NB4 (cell line): ENCODE data around the gene LIN28A.

Experiments
- DNase-seq: peaks from one replicate; pipeline ENCODE4 v3.0.0; 2010; ENCODE audit warnings: low read depth
- H3K4me3 ChIP-seq: one replicate; pipeline ENCODE4 v1.5.1; 2011; ENCODE audit warnings: mild to moderate bottlenecking, low read depth, low read length, moderate library complexity
- MYC ChIP-seq: IDR thresholded peaks from 2 replicates; pipeline ENCODE4 v1.6.1; 2011; ENCODE audit warnings: low read depth, low read length
- POLR2A ChIP-seq: IDR thresholded peaks from 2 replicates; pipeline ENCODE4 v1.6.1; 2011; ENCODE audit warnings: mild to moderate bottlenecking; ENCODE audit not compliant: insufficient read length; ENCODE audit errors: extremely low read depth
- TF ChIP-seq, protein P1 (sequence below): IDR thresholded peaks from 2 replicates; pipeline ENCODE4 v1.6.1; 2011; ENCODE audit warnings: low read depth, low read length
- TF ChIP-seq, protein P2 (sequence below): IDR thresholded peaks from one replicate; pipeline ENCODE4 v1.5.1; 2012; ENCODE audit warnings: low read depth, low read length

Gene LIN28A

DNA sequence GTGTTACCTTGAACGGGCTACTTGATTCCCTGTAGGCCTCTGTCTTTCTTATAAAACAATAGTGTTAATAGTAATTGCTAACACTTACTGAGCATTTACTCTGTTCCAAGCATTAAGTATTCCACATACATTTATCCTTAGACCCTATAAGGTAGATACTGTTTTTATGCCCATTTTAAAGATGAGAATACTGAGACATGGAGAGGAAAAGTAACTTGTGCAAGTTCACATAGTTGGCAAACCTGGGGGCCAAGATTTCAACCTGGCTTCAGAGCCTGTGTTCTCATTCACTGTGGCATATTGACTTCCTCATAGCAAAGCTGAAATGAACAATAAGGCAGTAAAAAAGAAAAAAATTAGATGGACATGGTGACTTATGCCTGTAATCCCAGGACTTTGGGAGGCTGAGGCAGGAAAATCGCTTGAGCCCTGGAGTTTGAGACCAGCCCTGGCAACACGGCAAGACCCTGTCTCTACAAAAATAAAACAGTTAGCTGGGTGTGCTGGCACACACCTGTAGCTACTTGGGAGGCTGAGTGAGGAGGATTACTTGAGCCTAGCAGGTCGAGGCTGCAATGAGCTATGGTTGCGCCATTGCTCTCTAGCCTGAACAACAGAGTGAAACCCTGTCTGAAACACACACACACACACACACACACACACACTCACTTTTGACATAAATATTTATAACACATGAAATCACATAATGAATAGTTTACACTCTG, 42.0 kb downstream of the LIN28A start:
- H3K4me3 ChIP-seq = no peak overlapping the region
- TF ChIP-seq MYC = no peak
- TF ChIP-seq, protein P1, sequence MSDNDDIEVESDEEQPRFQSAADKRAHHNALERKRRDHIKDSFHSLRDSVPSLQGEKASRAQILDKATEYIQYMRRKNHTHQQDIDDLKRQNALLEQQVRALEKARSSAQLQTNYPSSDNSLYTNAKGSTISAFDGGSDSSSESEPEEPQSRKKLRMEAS = no peak
- no peak for TF ChIP-seq POLR2A
- TF ChIP-seq, protein P2, sequence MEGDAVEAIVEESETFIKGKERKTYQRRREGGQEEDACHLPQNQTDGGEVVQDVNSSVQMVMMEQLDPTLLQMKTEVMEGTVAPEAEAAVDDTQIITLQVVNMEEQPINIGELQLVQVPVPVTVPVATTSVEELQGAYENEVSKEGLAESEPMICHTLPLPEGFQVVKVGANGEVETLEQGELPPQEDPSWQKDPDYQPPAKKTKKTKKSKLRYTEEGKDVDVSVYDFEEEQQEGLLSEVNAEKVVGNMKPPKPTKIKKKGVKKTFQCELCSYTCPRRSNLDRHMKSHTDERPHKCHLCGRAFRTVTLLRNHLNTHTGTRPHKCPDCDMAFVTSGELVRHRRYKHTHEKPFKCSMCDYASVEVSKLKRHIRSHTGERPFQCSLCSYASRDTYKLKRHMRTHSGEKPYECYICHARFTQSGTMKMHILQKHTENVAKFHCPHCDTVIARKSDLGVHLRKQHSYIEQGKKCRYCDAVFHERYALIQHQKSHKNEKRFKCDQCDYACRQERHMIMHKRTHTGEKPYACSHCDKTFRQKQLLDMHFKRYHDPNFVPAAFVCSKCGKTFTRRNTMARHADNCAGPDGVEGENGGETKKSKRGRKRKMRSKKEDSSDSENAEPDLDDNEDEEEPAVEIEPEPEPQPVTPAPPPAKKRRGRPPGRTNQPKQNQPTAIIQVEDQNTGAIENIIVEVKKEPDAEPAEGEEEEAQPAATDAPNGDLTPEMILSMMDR = no peak
- DNase-seq = no peak

GRCh38 chr1:26459148-26459547, 48.5 kb downstream of the LIN28A start:
- TF ChIP-seq POLR2A (no peak), MYC (no peak)
- TF ChIP-seq, protein P1 = no peak
- TF ChIP-seq, protein P2 = no peak
- H3K4me3 ChIP-seq = no peak overlapping the region
- no peak for DNase-seq

DNA sequence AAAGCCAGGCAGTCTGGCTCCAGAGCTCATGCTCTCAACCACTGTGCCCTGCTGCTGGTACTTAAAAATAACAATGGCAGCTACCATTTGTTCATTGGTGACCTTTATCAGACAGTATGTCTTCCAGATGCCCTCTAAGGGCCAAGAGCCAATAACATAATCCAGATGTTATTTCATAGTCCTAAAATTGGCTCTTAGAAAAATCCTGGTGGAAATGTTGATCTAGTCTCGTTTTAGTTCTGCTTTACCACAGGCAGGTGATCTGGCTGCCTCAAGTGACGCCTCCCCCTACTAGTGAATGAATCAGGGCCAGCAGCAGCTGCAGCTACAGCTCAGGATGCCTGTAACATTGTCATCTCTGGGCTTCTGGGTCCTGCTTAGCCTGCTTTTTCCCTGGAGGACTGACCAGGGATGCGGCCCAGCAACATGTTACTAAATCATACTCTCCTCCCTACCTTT, 49.0 kb downstream of the LIN28A start:
- no peak overlapping the region for H3K4me3 ChIP-seq
- no peak for DNase-seq
- TF ChIP-seq MYC (no peak), POLR2A (no peak)
- TF ChIP-seq, protein P1 = no peak
- TF ChIP-seq, protein P2 = no peak

DNA sequence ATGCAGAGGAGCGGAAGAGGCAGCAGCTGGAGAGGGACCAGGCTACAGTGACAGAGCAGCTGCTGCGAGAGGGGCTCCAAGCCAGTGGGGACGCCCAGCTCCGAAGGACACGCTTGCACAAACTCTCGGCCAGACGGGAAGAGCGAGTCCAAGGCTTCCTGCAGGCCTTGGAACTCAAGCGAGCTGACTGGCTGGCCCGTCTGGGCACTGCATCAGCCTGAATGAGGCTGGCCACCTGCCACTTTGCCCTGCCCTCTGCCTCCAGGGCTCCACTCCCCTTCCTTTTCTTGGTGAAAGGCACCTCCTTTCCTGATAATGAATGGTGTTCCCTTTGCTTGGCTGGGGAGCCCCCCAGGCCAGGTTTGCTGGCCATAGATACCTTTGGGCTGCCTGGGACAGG, 58.3 kb downstream of the LIN28A start:
- no peak for DNase-seq
- TF ChIP-seq MYC (no peak), POLR2A (no peak)
- TF ChIP-seq, protein P2 = no peak
- TF ChIP-seq, protein P1 = no peak
- H3K4me3 ChIP-seq = no peak overlapping the region

- no peak for DNase-seq
- no peak overlapping the region for H3K4me3 ChIP-seq
- TF ChIP-seq, protein P2 = no peak
- TF ChIP-seq MYC (no peak), POLR2A (no peak)
- TF ChIP-seq, protein P1 = no peak
These were observed 58.9 kb downstream of the LIN28A start for GRCh38 chr1:26469558-26469957.
